Activated CD4-positive, alpha-beta memory T cell treated with anti-CD3 and anti-CD28 coated beads, Interleukin-2, amount 10 ng/mL, durations not matched to agents 7 days and 5 days (primary cell): Measurements from ENCODE around the gene PLEKHG2. TPM values are rescaled to one million over a fixed set of nuclear protein-coding genes. Genes with fewer than 3 reads are reported as not detected.

Experiments used
- CTCF ChIA-PET: fragments of 350-600 bp; sonication (Branson Sonifier 250); formaldehyde crosslinking; loops from one replicate; lab custom pipeline; 2021; ENCODE audit warnings: antibody characterized with exemption, inconsistent platforms; lab: Charles Lee
- POLR2A ChIA-PET: fragments of 350-600 bp; sonication (Branson Sonifier 250); formaldehyde crosslinking; loops from one replicate; lab custom pipeline; 2021; ENCODE audit warnings: antibody characterized with exemption; lab: Charles Lee
- DNase-seq: peaks from one replicate; pipeline ENCODE4 v3.0.0-alpha.2; 2020
- H3K27ac Mint-ChIP-seq: one replicate; pipeline ENCODE4 v1.8.0; 2021; ENCODE audit warnings: mild to moderate bottlenecking, mixed read lengths
- H3K27me3 Mint-ChIP-seq: one replicate; pipeline ENCODE4 v1.8.0; 2021; ENCODE audit warnings: mixed read lengths
- H3K36me3 Mint-ChIP-seq: one replicate; pipeline ENCODE4 v1.8.0; 2021; ENCODE audit warnings: low read depth, mixed read lengths
- H3K4me1 Mint-ChIP-seq: one replicate; pipeline ENCODE4 v1.8.0; 2021; ENCODE audit warnings: mixed read lengths
- H3K4me3 Mint-ChIP-seq: one replicate; pipeline ENCODE4 v1.8.0; 2021; ENCODE audit warnings: mild to moderate bottlenecking, mixed read lengths
- H3K9me3 Mint-ChIP-seq: one replicate; pipeline ENCODE4 v1.8.0; 2021; ENCODE audit warnings: mixed read lengths
- total RNA-seq, 2 experiments: library from RNA; stranded (reverse); gene quantifications; one replicate each; pipeline ENCODE4 v1.2.3, GENCODE V29; 2021

Gene PLEKHG2
- total RNA-seq, 2 experiments from 2014 or later = 82.4 to 93.0 TPM

DNA sequence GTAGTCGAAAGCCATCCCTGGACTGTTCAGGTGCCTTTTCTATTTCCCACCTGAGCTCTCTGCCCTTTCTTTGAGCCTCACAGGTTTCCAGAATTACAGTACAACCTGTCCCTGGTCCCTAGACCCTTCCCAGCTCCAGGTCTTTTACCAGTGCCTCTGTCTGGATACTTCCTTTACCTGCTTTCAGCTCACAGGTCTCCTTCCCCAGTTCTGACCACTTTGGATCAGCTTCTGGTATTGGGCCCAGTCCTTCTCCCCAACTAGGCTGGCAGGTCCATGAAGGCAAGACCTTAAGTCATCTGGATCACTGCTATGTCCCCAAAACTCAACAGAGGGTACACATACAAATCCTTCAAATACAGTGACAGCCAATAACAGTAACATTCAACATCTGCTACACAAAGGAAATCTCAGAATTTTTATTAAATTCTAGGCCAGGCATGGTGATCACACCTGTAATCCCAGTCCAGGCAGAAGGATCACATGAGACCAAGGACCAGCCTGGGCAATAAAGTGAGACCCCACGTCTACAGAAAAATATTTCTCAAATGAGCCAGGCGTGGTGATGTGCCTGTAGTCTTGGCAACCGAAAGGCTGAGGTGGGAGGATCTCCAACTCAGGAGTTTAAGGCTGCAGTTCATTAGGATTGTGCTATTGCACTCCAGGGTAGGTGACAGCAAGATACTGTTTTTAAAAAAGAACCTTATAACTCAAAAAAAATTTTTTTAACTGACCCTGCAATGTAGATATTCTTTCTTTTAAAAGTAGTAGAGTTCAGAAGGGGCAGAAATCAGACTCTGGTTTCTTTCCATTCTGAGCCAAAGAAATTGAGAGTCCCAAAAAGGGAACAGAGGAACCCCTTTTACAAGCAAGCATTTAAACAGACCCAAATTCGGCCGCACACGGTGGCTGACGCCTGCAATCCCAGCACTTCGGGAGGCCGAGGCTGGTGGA is 21.9 kb downstream of the PLEKHG2 start:
- Mint-ChIP-seq H3K27me3 (no peaks in the 10 kb centered on the region), H3K9me3 (no peaks in the 10 kb centered on the region), H3K4me3 (peak overlapping the region; percentile 99), H3K27ac (peak overlapping the region; percentile 98), H3K36me3 (peaks cover 45% of the 10 kb centered on the region), H3K4me1 (peaks cover 65% of the 10 kb centered on the region)
- ChIA-PET CTCF (interaction anchor here (0.6 to 1.9 kb wide), 14 partner anchors 11 to 536 kb away, joined by 3 to 25 read pairs (median 8); partner anchors contain the start of genes EID2B, GMFG, MED29 and PAF1), POLR2A (interaction anchor here (1.0 to 6.8 kb wide), 20 partner anchors 8 to 222 kb away, joined by 3 to 157 read pairs (median 14); partner anchors contain the start of genes EID2B, GMFG, MED29 and PAF1)
- DNase-seq = no peak

DNA sequence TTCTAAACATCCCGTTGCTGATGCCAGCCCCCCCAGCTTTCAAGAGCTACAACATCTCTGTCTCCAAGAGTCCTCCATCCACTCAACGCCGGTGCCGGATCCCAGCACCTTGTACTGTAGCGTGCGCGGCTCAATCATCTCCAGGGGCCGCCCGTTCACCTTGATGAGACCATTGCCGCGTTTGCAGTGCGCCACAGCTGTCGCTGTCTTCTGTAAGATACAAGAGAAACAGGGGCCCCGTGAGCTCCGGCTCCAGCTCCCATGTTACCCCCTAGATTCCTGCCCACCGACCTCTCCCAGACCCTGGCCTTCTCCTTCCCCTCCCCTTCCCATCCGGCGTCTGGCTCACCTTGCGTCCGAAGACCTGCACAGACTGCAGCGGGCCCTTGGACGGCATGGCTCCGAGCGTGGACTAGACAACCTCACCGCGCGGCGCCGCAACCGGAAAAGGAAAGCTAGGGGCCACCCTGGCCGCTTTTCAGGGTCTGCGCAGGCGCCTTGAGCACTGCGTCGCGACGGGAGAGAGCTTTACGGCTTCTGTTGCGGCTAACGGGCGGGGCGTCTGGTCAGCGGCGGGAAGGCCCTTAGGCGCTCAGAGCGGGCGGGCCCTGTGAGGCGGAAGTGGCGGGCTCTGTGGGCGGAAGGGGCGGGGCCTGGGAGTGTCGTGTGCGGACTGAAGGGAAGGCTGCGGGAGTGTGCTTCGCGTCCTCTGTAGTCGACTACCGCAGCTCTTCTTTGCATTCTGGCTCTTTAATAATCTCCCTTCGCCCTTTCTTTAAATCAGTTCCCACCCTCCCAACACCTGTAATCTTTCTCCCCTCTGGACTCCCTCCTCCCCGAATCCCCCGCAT is 23.3 kb downstream of the PLEKHG2 start, which contains the start of gene RPS16:
TSS of gene RPS16 (minus strand) at position 451 of the 851 bp plus-strand sequence. CDS start at position 397, 54 bp downstream.
- no peaks in the 10 kb centered on the region for H3K27me3 Mint-ChIP-seq
- POLR2A ChIA-PET = interaction anchor here (0.6 to 6.8 kb wide), 46 partner anchors 9 to 1829 kb away, joined by 3 to 157 read pairs (median 5); partner anchors contain the start of genes ACTN4, EID2, EID2B and GMFG
- peak within 1 kb of the TSS; percentile 98 for H3K27ac Mint-ChIP-seq
- CTCF ChIA-PET = interaction anchor here (0.6 to 1.9 kb wide), 17 partner anchors 9 to 535 kb away, joined by 3 to 25 read pairs (median 5); partner anchors contain the start of genes EID2B, GMFG, MED29 and PAF1
- peak within 1 kb of the TSS; percentile 99 for H3K4me3 Mint-ChIP-seq
- DNase-seq = peak; percentile 99
- H3K4me1 Mint-ChIP-seq = peaks cover 64% of the 10 kb centered on the region
- H3K36me3 Mint-ChIP-seq = peaks cover 44% of the 10 kb centered on the region
- H3K9me3 Mint-ChIP-seq = no peaks in the 10 kb centered on the region

DNA sequence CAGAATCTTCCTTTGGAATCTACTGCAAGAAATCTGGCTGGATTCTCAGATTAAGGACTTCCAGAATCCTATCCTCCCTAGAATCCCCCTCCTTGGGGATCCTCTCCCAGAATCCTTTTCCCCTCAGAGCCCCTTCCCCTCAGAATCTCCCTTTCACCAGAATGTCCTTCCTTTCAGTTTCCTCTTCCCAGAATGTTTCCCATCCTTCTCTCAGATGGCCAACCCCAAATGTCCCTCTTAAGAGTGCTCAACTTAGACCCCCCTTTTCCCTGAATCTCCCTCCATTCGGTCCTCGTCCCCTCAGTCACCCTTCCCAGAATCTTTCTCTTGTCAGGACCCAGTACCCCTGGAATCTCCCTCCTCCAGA is 23.9 kb downstream of the PLEKHG2 start:
- no peaks in the 10 kb centered on the region for H3K27me3 Mint-ChIP-seq
- peak overlapping the region; percentile 99 for H3K4me3 Mint-ChIP-seq
- ChIA-PET CTCF (interaction anchor here (0.9 to 1.9 kb wide), 15 partner anchors 9 to 534 kb away, joined by 3 to 25 read pairs (median 6); partner anchors contain the start of genes EID2B, GMFG, MED29 and PAF1), POLR2A (interaction anchor here (0.6 to 6.8 kb wide), 45 partner anchors 9 to 1828 kb away, joined by 3 to 157 read pairs (median 5); partner anchors contain the start of genes ACTN4, EID2, EID2B and GMFG)
- H3K36me3 Mint-ChIP-seq = peaks cover 38% of the 10 kb centered on the region
- no peaks in the 10 kb centered on the region for H3K9me3 Mint-ChIP-seq
- H3K4me1 Mint-ChIP-seq = peaks cover 61% of the 10 kb centered on the region
- peak overlapping the region; percentile 98 for H3K27ac Mint-ChIP-seq
- DNase-seq = no peak

DNA sequence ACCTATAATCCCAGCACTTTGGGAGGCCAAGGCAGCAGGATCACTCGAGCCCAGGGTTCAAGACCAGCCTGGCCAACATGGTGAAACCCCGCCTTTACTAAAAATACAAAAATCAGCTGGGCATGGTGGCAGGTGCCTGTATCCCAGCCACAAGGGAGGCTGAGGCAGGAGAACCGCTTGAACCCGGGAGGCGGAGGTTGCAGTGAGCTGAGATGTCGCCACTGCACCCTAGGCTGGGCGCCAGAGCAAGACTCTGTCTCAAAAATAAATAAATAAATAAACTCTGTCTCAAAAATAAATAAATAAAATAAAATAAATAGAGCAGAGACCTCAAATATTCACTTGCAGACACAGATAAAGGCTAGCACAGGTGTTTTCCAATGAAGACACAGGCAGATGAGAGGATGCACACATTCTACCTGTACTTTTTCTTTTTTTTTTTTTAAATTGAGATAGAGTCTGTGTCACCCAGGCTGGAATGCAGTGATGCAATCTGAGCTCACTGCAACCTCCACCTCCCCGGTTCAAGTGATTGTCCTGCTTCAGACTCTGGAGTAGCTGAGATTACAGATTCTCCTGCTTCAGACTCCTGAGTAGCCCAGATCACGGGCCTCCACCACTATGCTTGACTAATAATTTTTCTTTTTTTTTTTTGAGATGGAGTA is 25.9 kb downstream of the PLEKHG2 start:
- no peaks in the 10 kb centered on the region for H3K9me3 Mint-ChIP-seq
- ChIA-PET POLR2A (interaction anchor here (1.0 kb wide), 2 partner anchors 31 to 42 kb away, joined by 3 read pairs; partner anchors contain the start of gene TIMM50), CTCF (interaction anchor here (0.6 to 4.6 kb wide), 6 partner anchors 36 to 917 kb away, joined by 3 to 61 read pairs (median 4); partner anchors contain the start of gene EID2B)
- no peak overlapping the region for H3K4me3 Mint-ChIP-seq
- no peak for DNase-seq
- H3K36me3 Mint-ChIP-seq = peaks cover 26% of the 10 kb centered on the region
- H3K27ac Mint-ChIP-seq = no peak overlapping the region
- peaks cover 43% of the 10 kb centered on the region for H3K4me1 Mint-ChIP-seq
- no peaks in the 10 kb centered on the region for H3K27me3 Mint-ChIP-seq

DNA sequence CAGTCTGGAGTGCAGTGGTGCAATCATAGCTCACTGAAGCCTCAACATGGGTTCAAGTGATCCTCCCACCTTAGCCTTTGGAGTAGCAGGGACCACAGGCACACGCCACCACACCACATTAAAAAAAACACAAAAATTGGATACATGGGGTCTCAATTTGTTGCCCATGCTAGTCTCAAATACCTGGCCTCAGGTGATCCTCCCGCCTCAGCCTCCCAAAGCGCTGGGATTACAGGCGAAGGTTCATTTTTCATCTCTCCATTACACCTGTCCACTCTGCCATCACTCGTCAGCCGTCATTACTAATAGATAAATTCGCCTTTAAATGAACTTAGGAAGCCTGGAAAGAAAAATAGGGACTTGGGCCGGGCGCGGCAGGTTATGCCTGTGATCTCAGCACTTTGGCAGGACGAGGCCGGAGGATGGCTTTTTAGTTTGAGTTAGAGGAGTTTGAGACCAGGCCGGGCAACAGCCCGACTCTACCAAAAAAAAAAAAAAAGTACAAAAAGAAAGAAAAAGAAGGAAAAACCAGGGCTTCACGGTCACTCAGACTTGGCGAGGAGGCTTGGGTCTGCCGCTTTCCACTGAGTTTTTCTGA is 32.2 kb downstream of the PLEKHG2 start:
- ChIA-PET CTCF (interaction anchor here (0.6 to 2.8 kb wide), 11 partner anchors 9 to 515 kb away, joined by 3 to 16 read pairs (median 4); partner anchors contain the start of gene RPS16), POLR2A (interaction anchor here (0.7 to 5.4 kb wide), 31 partner anchors 9 to 1070 kb away, joined by 3 to 133 read pairs (median 4); partner anchors contain the start of genes DLL3, DYRK1B, EID2B and MED29)
- Mint-ChIP-seq H3K4me1 (peaks cover 49% of the 10 kb centered on the region), H3K4me3 (peak overlapping the region; percentile 91), H3K9me3 (no peaks in the 10 kb centered on the region), H3K27me3 (no peaks in the 10 kb centered on the region), H3K36me3 (peaks cover 35% of the 10 kb centered on the region), H3K27ac (peak overlapping the region; percentile 94)
- no peak for DNase-seq

DNA sequence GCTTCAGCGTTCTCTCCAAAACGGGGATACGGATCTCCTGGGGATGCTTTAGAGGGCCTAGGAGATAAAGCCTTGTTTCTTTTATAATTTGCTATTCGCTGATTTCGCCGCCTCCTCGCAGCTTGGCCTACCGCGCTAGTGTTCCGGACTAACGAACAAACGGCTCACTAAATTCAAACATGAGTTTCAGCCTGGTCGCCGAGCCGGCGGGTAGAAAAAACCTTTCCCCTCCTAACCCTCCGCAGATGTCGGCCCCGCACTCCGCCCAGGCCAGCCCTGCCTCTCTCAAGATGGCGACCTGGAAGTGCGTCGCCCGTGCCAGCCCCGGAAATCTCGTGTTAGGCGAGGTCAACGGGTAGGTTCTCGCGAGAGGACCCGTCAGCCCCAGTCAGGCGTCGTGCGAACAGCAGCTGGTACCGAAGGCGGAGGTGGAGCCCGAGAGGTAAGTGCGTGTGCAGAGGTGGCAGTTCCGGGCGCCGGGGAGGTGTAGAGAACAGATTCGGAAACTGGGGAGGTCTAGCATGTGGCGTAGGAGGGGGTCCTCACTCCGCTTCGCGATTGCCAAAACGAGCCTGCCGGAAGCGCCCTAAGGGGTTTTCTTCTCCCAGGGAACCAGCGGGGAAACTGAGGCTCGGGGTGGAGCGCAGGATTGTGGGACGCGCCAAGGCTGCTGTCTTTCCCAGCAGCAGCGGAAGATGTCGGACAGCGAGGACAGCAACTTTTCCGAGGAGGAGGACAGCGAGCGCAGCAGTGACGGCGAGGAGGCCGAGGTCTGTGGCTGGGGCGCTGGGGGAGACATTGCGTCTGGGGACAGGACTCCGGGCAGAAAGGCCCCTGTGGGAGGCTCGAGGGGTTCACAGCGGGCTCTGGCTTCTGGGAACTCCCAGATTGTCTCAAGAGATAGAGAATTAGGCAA is 33.0 kb downstream of the PLEKHG2 start, which contains the start of gene SUPT5H:
TSS of gene SUPT5H (plus strand) at position 387 of the 916 bp plus-strand sequence. CDS start at position 696, 309 bp downstream.
- POLR2A ChIA-PET = interaction anchor here (0.5 to 5.4 kb wide), 33 partner anchors 9 to 1071 kb away, joined by 3 to 133 read pairs (median 4); partner anchors contain the start of genes DLL3, DYRK1B, EID2B and MED29

DNA sequence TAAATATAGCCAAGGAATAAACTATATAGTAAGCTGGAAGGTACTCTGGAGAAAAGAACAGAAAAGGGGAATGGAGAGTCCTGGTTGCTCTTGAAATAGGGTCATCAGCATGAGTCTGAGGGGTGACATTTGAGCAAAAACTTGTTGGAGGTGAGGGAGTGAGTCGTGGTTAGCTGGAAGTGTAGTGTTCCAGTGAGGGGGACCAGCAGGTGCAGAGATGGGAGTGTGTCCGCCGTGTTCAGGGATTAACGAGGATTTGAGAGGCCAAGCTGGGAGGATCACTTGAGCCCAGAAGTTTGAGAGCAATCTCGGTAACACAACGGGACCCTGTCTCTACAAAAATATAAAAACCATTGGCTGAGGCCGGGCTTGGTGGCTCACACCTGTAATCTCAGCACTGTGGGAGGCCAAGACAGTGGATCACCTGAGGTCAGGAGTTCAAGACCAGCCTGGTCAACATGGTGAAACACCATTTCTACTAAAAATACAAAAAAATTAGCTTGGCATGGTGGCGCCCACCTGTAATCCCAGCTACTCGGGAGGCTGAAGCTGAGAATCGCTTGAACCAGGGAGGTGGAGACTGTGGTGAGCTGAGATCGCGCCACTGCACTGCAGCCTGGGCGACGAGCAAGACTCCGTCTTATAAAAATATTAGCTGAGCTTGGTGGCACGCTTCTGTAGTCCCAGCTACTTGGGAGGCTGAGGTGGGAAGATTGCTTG is 34.1 kb downstream of the PLEKHG2 start:
- H3K9me3 Mint-ChIP-seq = no peaks in the 10 kb centered on the region
- peak overlapping the region; percentile 91 for H3K4me3 Mint-ChIP-seq
- CTCF ChIA-PET = interaction anchor here (0.5 to 2.8 kb wide), 5 partner anchors 28 to 686 kb away, joined by 3 to 12 read pairs (median 3); partner anchors contain the start of gene EID2B
- H3K36me3 Mint-ChIP-seq = peaks cover 43% of the 10 kb centered on the region
- peak overlapping the region; percentile 94 for H3K27ac Mint-ChIP-seq
- POLR2A ChIA-PET = interaction anchor here (1.0 to 5.4 kb wide), 10 partner anchors 11 to 172 kb away, joined by 3 to 133 read pairs (median 6); partner anchors contain the start of genes EID2B, MED29, PAF1 and RPS16
- H3K27me3 Mint-ChIP-seq = no peaks in the 10 kb centered on the region
- peaks cover 52% of the 10 kb centered on the region for H3K4me1 Mint-ChIP-seq
- DNase-seq = no peak

More for the DNA sequence above, 33.0 kb downstream of the PLEKHG2 start, which contains the start of gene SUPT5H:
- Mint-ChIP-seq H3K9me3 (no peaks in the 10 kb centered on the region), H3K4me3 (peak within 1 kb of the TSS; percentile 91), H3K4me1 (peaks cover 50% of the 10 kb centered on the region), H3K27ac (peak within 1 kb of the TSS; percentile 94), H3K36me3 (peaks cover 38% of the 10 kb centered on the region), H3K27me3 (no peaks in the 10 kb centered on the region)
- CTCF ChIA-PET = interaction anchor here (0.5 to 2.8 kb wide), 11 partner anchors 10 to 516 kb away, joined by 3 to 16 read pairs (median 4); partner anchors contain the start of genes PLEKHG2 and RPS16
- DNase-seq = peak; percentile 99

DNA sequence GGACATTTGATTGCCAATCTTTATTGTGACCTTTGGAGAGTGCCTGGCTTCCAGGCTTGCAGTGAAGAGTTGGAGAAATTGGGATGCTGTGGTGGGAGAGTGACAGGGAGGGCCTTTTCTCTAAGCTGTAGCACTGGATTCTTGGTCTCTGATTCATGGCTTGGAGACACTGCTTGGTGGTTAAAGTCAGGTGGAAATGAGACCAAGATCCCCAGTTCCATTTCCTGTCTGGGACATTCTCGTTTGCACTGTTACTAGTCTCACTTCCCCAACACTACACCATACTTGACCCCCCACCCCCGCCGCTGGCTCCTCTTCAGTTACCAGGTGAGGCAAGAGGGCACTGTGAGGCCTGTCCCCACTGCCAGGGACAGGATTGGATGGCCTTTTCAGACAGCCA is 35.8 kb downstream of the PLEKHG2 start:
- ChIA-PET CTCF (no interaction called here), POLR2A (interaction anchor here (1.1 to 5.4 kb wide), 3 partner anchors 13 to 32 kb away, joined by 3 to 133 read pairs (median 3); partner anchors contain the start of genes RPS16 and TIMM50)
- Mint-ChIP-seq H3K36me3 (peaks cover 59% of the 10 kb centered on the region), H3K4me3 (peak overlapping the region; percentile 91), H3K27ac (peak overlapping the region; percentile 94), H3K4me1 (peaks cover 66% of the 10 kb centered on the region), H3K9me3 (no peaks in the 10 kb centered on the region), H3K27me3 (no peaks in the 10 kb centered on the region)
- no peak for DNase-seq

DNA sequence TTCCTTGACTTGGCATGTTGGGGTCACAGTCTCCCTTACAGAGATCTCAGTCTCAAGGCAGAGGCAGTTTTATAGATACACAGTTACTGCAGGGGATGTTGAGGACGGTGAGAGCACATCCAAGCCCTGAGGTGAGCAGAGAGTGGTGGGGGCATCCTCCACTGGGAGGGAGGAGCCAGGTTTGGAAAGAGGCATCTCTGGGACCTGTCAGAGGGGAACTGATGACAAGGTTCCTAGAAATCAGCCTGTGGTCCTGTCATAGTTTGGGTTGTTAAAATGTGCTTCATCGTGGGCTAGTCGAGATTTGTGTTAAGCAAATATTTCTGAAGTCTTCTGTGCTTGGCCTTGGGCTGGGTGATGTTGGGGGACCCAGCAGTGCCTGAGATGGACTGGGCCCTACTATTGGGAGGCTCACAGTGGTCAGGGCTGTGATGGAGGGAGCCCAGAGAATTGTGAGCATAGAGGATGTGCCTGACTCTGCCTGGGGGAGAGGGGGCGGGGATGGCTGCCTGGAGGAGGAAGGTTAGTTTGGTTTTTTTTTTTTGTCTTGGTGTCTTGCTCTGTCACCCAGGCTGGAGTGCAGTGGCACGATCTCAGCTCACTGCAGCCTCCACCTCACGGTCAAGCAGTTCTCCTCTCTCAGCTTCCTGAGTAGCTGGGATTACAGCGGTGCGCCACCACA is 36.8 kb downstream of the PLEKHG2 start:
- Mint-ChIP-seq H3K4me1 (peaks cover 66% of the 10 kb centered on the region), H3K4me3 (peak overlapping the region; percentile 53), H3K27ac (peak overlapping the region; percentile 94), H3K9me3 (no peaks in the 10 kb centered on the region), H3K27me3 (no peaks in the 10 kb centered on the region), H3K36me3 (peaks cover 67% of the 10 kb centered on the region)
- CTCF ChIA-PET = interaction anchor here (0.7 to 1.4 kb wide), 2 partner anchors 23 to 25 kb away, joined by 3 to 8 read pairs; no protein-coding TSS in a partner anchor
- POLR2A ChIA-PET = interaction anchor here (1.3 to 5.4 kb wide), 2 partner anchors 14 to 31 kb away, joined by 3 to 133 read pairs; partner anchors contain the start of genes RPS16 and TIMM50
- DNase-seq = no peak
